ENCODE measurements around the gene PDHX. TPM values are rescaled to one million over a fixed set of nuclear protein-coding genes. Genes with fewer than 3 reads are reported as not detected.

The PDHX gene
- total and polyA plus RNA-seq, 2 of the 4 experiments (the other 2 are of a cell fraction), result 19.8 to 26.7 TPM

GRCh38 chr11:35011944-35012343, 95.5 kb downstream of the PDHX start:
- peak overlapping the region; percentile 79; the same call in 1 of the 2 replicates for H3K23ac ChIP-seq (ENCODE audit: low read depth, low read length)
- peak overlapping the region; percentile 97; the same call in 2 of the 3 replicates for H2BK15ac ChIP-seq (ENCODE audit: low read depth, low read length)
- ChIA-PET POLR2A (ENCODE audit: unreplicated experiment) (interaction anchor here (0.6 to 1.0 kb wide), 2 partner anchors 127 to 163 kb away, joined by 4 to 5 read pairs; partner anchors contain the start of gene CD44), CTCF (no interaction called here)
- H3K4me2 ChIP-seq (ENCODE audit: low read depth, low read length), result peak overlapping the region; percentile 13; the same call in 1 of the 2 replicates
- H2AFZ ChIP-seq (replicated peaks; ENCODE audit: low read length, poor library complexity), result no peak overlapping the region
- dilution Hi-C loops (cut with HindIII; ENCODE audit: low sequenced_read_pairs, unreplicated experiment), result no loop called here
- H3K4me3 ChIP-seq (ENCODE audit: insufficient read depth, low read depth, low read length), result no peak overlapping the region
- peaks cover 8 to 37% of the 10 kb centered on the region in 2 experiments; a peak in 2 of 4 replicates for H3K79me1 ChIP-seq (ENCODE audit: low read depth in 1 of 2, low read length in 2 of 2)
- ATAC-seq (ENCODE audit: low read depth), result no peak
- no peak overlapping the region for H3K9ac ChIP-seq (ENCODE audit: low read depth, low read length)
- peak overlapping the region; percentile 85 for H4K5ac ChIP-seq (ENCODE audit: low read depth, low read length)
- H2AK9ac ChIP-seq (replicated peaks; ENCODE audit: low read depth, low read length, poor library complexity), result no peak overlapping the region
- H2BK120ac ChIP-seq (ENCODE audit: low read depth, low read length), result peak overlapping the region; percentile 90
- no peak for TF ChIP-seq FOS (IDR thresholded peaks at IDR 0.05; ENCODE audit: low read depth, low read length)
- no peak for TF ChIP-seq POLR2A (IDR thresholded peaks at IDR 0.05; ENCODE audit: low read depth, low read length)
- no peak for TF ChIP-seq CHD1 (IDR thresholded peaks at IDR 0.05; ENCODE audit: low read depth, low read length)
- H3K9me1 ChIP-seq (ENCODE audit: insufficient read depth, low read length), result peaks cover 24% of the 10 kb centered on the region
- BruUV-seq (replicated peaks), result no TSS peak
- peak overlapping the region; percentile 91 for H4K91ac ChIP-seq (ENCODE audit: insufficient read depth, low read depth, low read length)
- H3K4me1 ChIP-seq (ENCODE audit: control insufficient read depth, insufficient read depth, low read length), result peaks cover 30% of the 10 kb centered on the region
- WGBS, 2 experiments (ENCODE audit: extremely low coverage in 2 of 2, insufficient read length in 1 of 2), result no CpG with 5 or more reads among the region's 2 CpGs
- no peak overlapping the region for H3K56ac ChIP-seq (ENCODE audit: extremely low read depth, insufficient read depth, low read length)
- no peaks in the 10 kb centered on the region for H3K9me3 ChIP-seq (ENCODE audit: control insufficient read depth, insufficient read depth, low read length)
- no peaks in the 10 kb centered on the region for H3K36me3 ChIP-seq (ENCODE audit: control insufficient read depth, insufficient read depth, low read length)
- H3K4ac ChIP-seq (ENCODE audit: low read depth, low read length), result peak overlapping the region; percentile 79
- H2BK20ac ChIP-seq (ENCODE audit: low read depth, low read length), result peak overlapping the region; percentile 98
- in situ Hi-C loops (cut with MboI; ENCODE audit: low sequenced_read_pairs), result no loop called here
- peak overlapping the region; percentile 99 for H2AK5ac ChIP-seq (ENCODE audit: low read depth, low read length)
- H3K18ac ChIP-seq (ENCODE audit: low read depth, low read length), result peak overlapping the region; percentile 90
- peak overlapping the region; percentile 67; the same call in 1 of the 2 replicates for H3K14ac ChIP-seq (replicated peaks; ENCODE audit: low read depth, low read length)
- H3K27me3 ChIP-seq (ENCODE audit: control insufficient read depth, insufficient read depth, low read length), result no peaks in the 10 kb centered on the region
- peak overlapping the region; percentile 74 for H2BK5ac ChIP-seq (ENCODE audit: low read depth, low read length, poor library complexity, severe bottlenecking)
- no peaks in the 10 kb centered on the region for H4K20me1 ChIP-seq (ENCODE audit: insufficient read depth, low read length)
- no peak for DNase-seq
- H4K8ac ChIP-seq (ENCODE audit: low read depth in 2 of 2, low read length in 2 of 2), result peak overlapping the region; percentile 33 to 80; a peak in 3 of 4 replicates
- peak overlapping the region; percentile 81 for H3K27ac ChIP-seq (ENCODE audit: insufficient read depth, low read length)
- intact Hi-C loops (cut with micrococcal nuclease), result loop anchor here (5.0 kb wide), 2 partner anchors 70 to 130 kb away; no protein-coding TSS in a partner anchor
